ENCODE data around the gene CDY1B. TPM values are rescaled to one million over a fixed set of nuclear protein-coding genes. Genes with fewer than 3 reads are reported as not detected.
"Not testable (repeated sequence)": the region's sequence is repeated elsewhere in the genome, so short reads cannot be mapped to it uniquely, and the experiment has no call there.

CDY1B gene
- polyA plus RNA-seq, result not detected

GRCh38 chrY:24047919-24048318 is at the start of gene CDY1B:
Gene CDY1B (minus strand): TSS chrY:24048019. CDS start chrY:24047688, 331 bp downstream.
- not testable (repeated sequence) for H3K27ac ChIP-seq (ENCODE audit: low read depth, low read length)
- no CpG with 5 or more reads among the region's 2 CpGs for WGBS, 3 donors

GRCh38 chrY:24049525-24049924 is 1.7 kb upstream of the CDY1B start:
- not testable (repeated sequence) for H3K27ac ChIP-seq (ENCODE audit: low read depth, low read length)

- no CpG with 5 or more reads among the region's 3 CpGs for WGBS, 3 donors
Measured at GRCh38 chrY:24043209-24043608, 4.6 kb downstream of the CDY1B start.

DNA sequence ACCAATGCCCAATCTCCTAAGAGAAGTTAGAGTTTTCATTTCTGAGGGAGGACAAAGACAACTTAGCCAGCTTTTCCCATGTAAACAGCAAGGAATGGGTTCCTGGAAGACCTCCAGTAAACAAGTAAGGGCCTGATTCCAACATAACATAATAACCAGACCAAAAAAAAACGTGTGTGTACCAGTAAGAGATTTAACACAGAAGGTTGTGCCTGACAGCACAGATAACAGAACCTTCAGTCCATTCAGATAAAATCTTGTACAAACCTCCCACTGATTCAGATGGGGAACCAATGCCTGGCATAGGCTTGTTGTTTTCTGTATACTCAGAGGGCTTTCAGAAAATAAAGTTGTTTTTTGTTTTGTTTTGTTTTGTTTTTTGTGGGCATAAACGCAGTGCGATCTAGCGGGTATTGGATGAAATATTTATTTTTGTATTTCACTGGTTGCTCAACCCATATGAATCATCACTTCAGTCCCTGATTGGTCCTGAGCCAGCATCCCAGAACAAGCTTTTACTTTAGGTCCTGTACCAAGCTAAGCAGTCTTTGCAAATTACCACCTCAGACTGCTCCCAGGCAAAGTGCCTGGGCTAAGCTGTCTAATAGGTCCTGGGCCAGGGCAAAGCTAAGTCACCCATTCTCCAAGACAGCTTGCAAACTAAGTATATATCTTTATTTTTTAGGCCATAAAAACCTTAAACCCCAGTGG is 8.7 kb downstream of the CDY1B start:
- H3K27ac ChIP-seq (ENCODE audit: low read depth, low read length), result not testable (repeated sequence)
- no CpG with 5 or more reads among the region's 4 CpGs for WGBS, 3 donors

More at GRCh38 chrY:24043209-24043608, 4.6 kb downstream of the CDY1B start:
- H3K27ac ChIP-seq (ENCODE audit: low read depth, low read length), result not testable (repeated sequence)

GRCh38 chrY:24026212-24027103 is 21.4 kb downstream of the CDY1B start:
- no CpG with 5 or more reads among the region's 9 CpGs for whole genome bisulfite sequencing, 3 donors
- not testable (repeated sequence) for H3K27ac ChIP-seq (ENCODE audit: low read depth, low read length)

Data from adipose tissue (tissue), 3 donors.